ENCODE measurements around the gene SKI. TPM values are rescaled to one million over a fixed set of nuclear protein-coding genes. Genes with fewer than 3 reads are reported as not detected.

The SKI gene
- total RNA-seq, 1 donor from 2014 or later, result 15.5 TPM

GRCh38 chr1:2206813-2207487, 21.2 kb upstream of the SKI start:
- no peak for FAIRE-seq
- DNase-seq (ENCODE audit: low spot score in 2 of 2), result no peak

GRCh38 chr1:2208309-2209239, 19.5 kb upstream of the SKI start:
- FAIRE-seq, result no peak
- no peak for DNase-seq (ENCODE audit: low spot score in 2 of 2)

- FAIRE-seq, result no peak
- no peak for DNase-seq (ENCODE audit: low spot score in 2 of 2)
Measured at GRCh38 chr1:2209400-2210083, 18.6 kb upstream of the SKI start.

- DNase-seq (ENCODE audit: low spot score in 2 of 2), result no peak
- no peak for FAIRE-seq
Measured at GRCh38 chr1:2210084-2210653, 17.9 kb upstream of the SKI start.

- FAIRE-seq (no peak), DNase-seq (ENCODE audit: low spot score in 2 of 2) (no peak)
Measured at GRCh38 chr1:2210786-2211185, 17.3 kb upstream of the SKI start.

GRCh38 chr1:2212274-2212531, 15.9 kb upstream of the SKI start:
- no peak for FAIRE-seq

GRCh38 chr1:2212532-2213491, 15.3 kb upstream of the SKI start:
- DNase-seq (ENCODE audit: low spot score in 2 of 2), result peak; percentile 80 to 87
- FAIRE-seq, result no peak

More at GRCh38 chr1:2212274-2212531, 15.9 kb upstream of the SKI start:
- no peak for DNase-seq (ENCODE audit: low spot score in 2 of 2)

- FAIRE-seq (no peak), DNase-seq (ENCODE audit: low spot score in 2 of 2) (peak; percentile 68 to 75)
Measured at GRCh38 chr1:2213576-2214505, 14.3 kb upstream of the SKI start.

GRCh38 chr1:2214541-2215241, 13.4 kb upstream of the SKI start:
- DNase-seq (ENCODE audit: low spot score in 2 of 2) (no peak), FAIRE-seq (no peak)

GRCh38 chr1:2215329-2215728, 12.8 kb upstream of the SKI start:
- no peak for FAIRE-seq

GRCh38 chr1:2215909-2216766, 12.0 kb upstream of the SKI start:
- no peak for FAIRE-seq
- DNase-seq (ENCODE audit: low spot score in 2 of 2), result no peak

More at GRCh38 chr1:2215329-2215728, 12.8 kb upstream of the SKI start:
- no peak for DNase-seq (ENCODE audit: low spot score in 2 of 2)

GRCh38 chr1:2216767-2217058, 11.4 kb upstream of the SKI start:
- FAIRE-seq (no peak), DNase-seq (ENCODE audit: low spot score in 2 of 2) (no peak)

- FAIRE-seq (no peak), DNase-seq (ENCODE audit: low spot score in 2 of 2) (no peak)
Measured at GRCh38 chr1:2221271-2221670, 6.8 kb upstream of the SKI start.

GRCh38 chr1:2224170-2224584, 3.9 kb upstream of the SKI start:
- DNase-seq (ENCODE audit: low spot score in 2 of 2), result no peak
- no peak for FAIRE-seq

GRCh38 chr1:2224631-2225428, 3.3 kb upstream of the SKI start:
- FAIRE-seq, result no peak
- DNase-seq (ENCODE audit: low spot score in 2 of 2), result no peak

GRCh38 chr1:2226525-2227345, 1.4 kb upstream of the SKI start:
- FAIRE-seq (no peak), DNase-seq (ENCODE audit: low spot score in 2 of 2) (no peak)
